GM19328 (cell line): Measurements from ENCODE around the gene CPB2.

Experiments
- ATAC-seq: cut with Tn5 transposase; IDR thresholded peaks from one replicate; pipeline ENCODE4 v1.9.1; 2021; ENCODE audit warnings: mild to moderate bottlenecking, moderate library complexity; ENCODE audit not compliant: unreplicated experiment

CPB2 gene

DNA sequence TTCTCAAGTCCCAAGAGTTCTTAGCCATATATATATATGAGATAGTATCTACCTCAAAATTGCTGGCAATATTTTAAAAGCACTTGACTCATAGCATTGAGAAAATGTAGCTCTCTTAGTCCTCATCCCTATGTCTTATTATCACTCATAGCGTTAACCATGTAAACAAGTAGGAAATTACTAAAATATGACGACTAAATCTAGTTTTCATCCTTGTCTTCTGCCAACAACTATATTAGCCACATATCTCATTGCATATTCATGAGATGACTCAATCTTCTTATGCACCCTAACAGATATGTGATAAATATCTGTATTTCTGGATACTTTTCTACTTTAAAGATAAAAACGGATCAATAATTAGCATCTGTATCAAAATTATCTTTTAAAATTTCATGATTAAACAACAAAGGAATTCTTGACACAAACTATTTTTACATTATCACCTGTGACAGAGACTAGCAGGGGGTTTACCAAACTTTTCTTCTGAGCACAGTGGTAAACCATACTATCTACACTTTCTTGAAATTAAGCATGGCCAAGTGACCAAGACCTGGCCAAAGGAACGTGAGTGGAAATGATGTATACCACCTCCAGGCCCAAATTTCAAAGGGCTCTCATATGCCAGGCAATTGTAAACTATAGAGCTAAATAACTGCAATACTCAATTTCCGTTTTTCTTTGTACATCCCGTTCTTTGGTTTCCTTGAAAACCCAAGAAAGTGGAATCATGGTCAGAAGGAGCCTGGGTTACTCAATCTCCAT lies 98.0 kb downstream of the CPB2 start:
- no peak for ATAC-seq

DNA sequence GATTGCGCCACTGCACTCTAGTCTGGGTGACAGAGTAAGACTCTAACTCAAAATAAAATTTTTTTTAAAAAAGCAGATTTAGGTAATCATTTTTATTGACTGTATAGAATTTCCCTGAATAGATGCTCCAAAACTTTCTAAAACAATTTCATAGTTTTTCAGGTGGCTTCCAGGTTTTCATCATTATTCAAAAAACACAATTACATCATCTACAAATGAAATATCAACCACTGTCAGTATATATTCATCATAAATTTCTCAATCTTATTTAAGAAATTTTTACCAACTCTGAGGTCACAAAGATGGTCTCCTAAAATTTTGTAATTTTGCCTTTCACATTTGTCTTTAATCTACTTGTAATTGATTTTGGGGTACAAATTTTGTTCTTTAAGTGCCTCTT lies 100.3 kb downstream of the CPB2 start:
- no peak for ATAC-seq
